Stomach (tissue), 9 donors: ENCODE measurements around the gene SCGB1D2. TPM values are rescaled to one million over a fixed set of nuclear protein-coding genes. Genes with fewer than 3 reads are reported as not detected.
A peak's percentile ranks its signal among the peaks of the same experiment; 100 is the strongest.

Source experiments
- DNase-seq, 2 donors: peaks; one replicate each; pipeline versions ENCODE4 v3.0.0 to v3.0.0-alpha.2; 2013 to 2019
- H3K27ac ChIP-seq, 5 donors: fragments of 200-600 bp in 4 of 5; sonication (generic) in 4 of 5; one replicate each; pipeline ENCODE4 v1.5.1; 2013 to 2019; ENCODE audit warnings: mild to moderate bottlenecking in 1 of 5, moderate library complexity in 1 of 5
- H3K27me3 ChIP-seq, 3 donors: fragments of 200-600 bp; sonication (generic); one replicate each; pipeline ENCODE4 v1.5.1; 2017 to 2019; ENCODE audit warnings: mixed run types in 1 of 3
- H3K36me3 ChIP-seq, 4 donors: fragments of 200-600 bp; sonication (generic); 1 replicate in 3 of 4; 2 replicates in 1 of 4; pipeline ENCODE4 v1.5.1; 2016 to 2019
- H3K4me1 ChIP-seq, 4 donors: fragments of 200-600 bp; sonication (generic); one replicate each; pipeline ENCODE4 v1.5.1; 2016 to 2019
- H3K4me3 ChIP-seq, 4 donors: fragments of 200-600 bp; sonication (generic) in 3 of 4; one replicate each; pipeline ENCODE4 v1.5.1; 2016 to 2019; ENCODE audit warnings: mild to moderate bottlenecking in 1 of 4
- H3K9me3 ChIP-seq, 4 donors: fragments of 200-600 bp; sonication (generic); one replicate each; pipeline ENCODE4 v1.5.1; 2016 to 2019
- EP300 ChIP-seq: sonication (generic); formaldehyde crosslinking; IDR thresholded peaks from one replicate; pipeline ENCODE4 v1.6.1; 2017; ENCODE audit warnings: antibody characterized with exemption
- POLR2A ChIP-seq, 4 donors: fragments of 450-650 bp; IDR thresholded peaks; one replicate each; pipeline ENCODE4 v1.6.1; 2016; ENCODE audit warnings: antibody characterized with exemption in 4 of 4, control low read depth in 2 of 4, mild to moderate bottlenecking in 1 of 4, moderate library complexity in 1 of 4
- POLR2AphosphoS5 ChIP-seq, 3 donors: sonication (generic); formaldehyde crosslinking; IDR thresholded peaks; one replicate each; pipeline ENCODE4 v1.6.1; 2016; ENCODE audit warnings: antibody characterized with exemption in 3 of 3
- WGBS, 5 donors: extraction: QIAGEN DNeasy Blood & Tissue Kit in 3 of 5; methylation state at CpG; one replicate each; pipeline versions ENCODE4 v1.1.5 to v1.1.7; 2013 to 2018; 5-methylcytosine and 5-hydroxymethylcytosine counted together
- intact Hi-C: fragments of 100-400 bp; cut with DNase I; formaldehyde crosslinking; loops from one replicate; pipeline ENCODE4 v1.15.1; 2023; ENCODE audit warnings: low total_unique reads
- polyA plus RNA-seq, 3 donors: library from polyadenylated mRNA; stranded (reverse); fragments of 200-250 nt; gene quantifications; one replicate each; pipeline ENCODE4 v1.2.3, GENCODE V29; 2013
- total RNA-seq, 5 donors: library from RNA; depleted of rRNA; stranded (reverse); fragments of >200 nt; gene quantifications; one replicate each; pipeline versions ENCODE4 v1.1.0 to v1.2.3, GENCODE V29; 2014 to 2016
- TF ChIP-seq, protein P1 (sequence below), 7 experiments: fragments of 450-650 bp in 4 of 7; fragments of 200-600 bp in 3 of 7; sonication (generic) in 3 of 7; IDR thresholded peaks; one replicate each; pipeline ENCODE4 v1.5.1; 2016 to 2019; ENCODE audit warnings: antibody characterized with exemption in 7 of 7, control low read depth in 2 of 7, mild to moderate bottlenecking in 1 of 7
- donor health status: healthy with polysubstance abuse.
- donor health status: Bipolar disorder and iron deficiency.
- donor health status: healthy.

SCGB1D2 gene
- total and polyA plus RNA-seq, 8 donors: not detected

DNA sequence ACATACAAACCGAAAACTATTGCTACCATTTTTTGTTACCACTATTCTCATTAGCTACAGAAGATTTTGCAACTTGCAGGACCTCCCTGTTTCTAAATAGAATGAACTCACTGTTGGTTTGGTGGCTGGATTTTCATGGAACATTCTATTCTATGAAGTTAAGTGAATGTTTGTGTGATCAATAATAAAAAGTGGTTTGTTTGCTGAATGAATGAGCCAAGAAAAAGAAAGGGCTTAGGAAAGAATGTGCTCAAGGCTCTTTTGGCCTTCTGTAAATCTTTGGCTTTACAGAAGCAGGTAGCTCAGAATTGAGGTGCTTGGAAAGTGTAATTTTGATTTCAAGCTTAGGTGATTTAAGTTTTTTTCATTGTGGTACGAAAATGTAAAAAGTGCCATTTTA lies 5.9 kb upstream of the SCGB1D2 start:
- Histone ChIP-seq H3K4me1 (no peaks in the 10 kb centered on the region), H3K4me3 (no peak overlapping the region), H3K9me3 (no peaks in the 10 kb centered on the region), H3K36me3 (no peaks in the 10 kb centered on the region), H3K27ac (no peak overlapping the region), H3K27me3 (peaks cover 0 to 28% (median under 1%) of the 10 kb centered on the region in 3 donors)
- WGBS, 5 donors: 58 to 82% (median 72%) methylated on average over 2 of the region's 2 CpGs
- no peak for DNase-seq
- intact Hi-C loops: no loop called here
- TF ChIP-seq POLR2A (IDR thresholded peaks at IDR 0.05) (no peak), POLR2AphosphoS5 (IDR thresholded peaks at IDR 0.05) (no peak), EP300 (no peak)

DNA sequence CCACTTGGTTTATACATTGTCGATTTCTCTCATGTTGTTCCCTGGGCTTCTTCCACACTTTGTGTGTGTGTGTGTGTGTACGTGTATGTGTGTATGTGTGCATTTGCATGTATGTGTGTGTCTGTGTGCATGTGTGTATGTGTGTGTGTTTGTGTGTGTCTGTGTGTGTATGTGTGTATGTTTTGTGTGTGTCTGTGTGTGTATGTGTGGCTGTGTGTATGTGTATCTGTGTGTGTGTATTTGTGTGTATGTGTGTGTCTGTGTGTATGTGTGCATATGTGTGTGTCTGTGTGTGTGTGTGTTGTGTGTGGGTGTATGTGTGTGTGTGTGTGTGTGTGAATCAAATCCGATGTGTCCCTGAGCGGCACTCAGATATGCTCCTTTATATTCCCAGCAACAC lies 4.5 kb upstream of the SCGB1D2 start:
- no peaks in the 10 kb centered on the region for H3K9me3 ChIP-seq
- 45 to 73% (median 66%) methylated on average over 2 to 4 of the region's 4 CpGs for WGBS, 5 donors
- H3K4me3 ChIP-seq: no peak overlapping the region
- peaks cover 0 to 36% (median 6%) of the 10 kb centered on the region in 3 donors for H3K27me3 ChIP-seq
- DNase-seq: no peak
- no peaks in the 10 kb centered on the region for H3K4me1 ChIP-seq
- TF ChIP-seq, protein P1, sequence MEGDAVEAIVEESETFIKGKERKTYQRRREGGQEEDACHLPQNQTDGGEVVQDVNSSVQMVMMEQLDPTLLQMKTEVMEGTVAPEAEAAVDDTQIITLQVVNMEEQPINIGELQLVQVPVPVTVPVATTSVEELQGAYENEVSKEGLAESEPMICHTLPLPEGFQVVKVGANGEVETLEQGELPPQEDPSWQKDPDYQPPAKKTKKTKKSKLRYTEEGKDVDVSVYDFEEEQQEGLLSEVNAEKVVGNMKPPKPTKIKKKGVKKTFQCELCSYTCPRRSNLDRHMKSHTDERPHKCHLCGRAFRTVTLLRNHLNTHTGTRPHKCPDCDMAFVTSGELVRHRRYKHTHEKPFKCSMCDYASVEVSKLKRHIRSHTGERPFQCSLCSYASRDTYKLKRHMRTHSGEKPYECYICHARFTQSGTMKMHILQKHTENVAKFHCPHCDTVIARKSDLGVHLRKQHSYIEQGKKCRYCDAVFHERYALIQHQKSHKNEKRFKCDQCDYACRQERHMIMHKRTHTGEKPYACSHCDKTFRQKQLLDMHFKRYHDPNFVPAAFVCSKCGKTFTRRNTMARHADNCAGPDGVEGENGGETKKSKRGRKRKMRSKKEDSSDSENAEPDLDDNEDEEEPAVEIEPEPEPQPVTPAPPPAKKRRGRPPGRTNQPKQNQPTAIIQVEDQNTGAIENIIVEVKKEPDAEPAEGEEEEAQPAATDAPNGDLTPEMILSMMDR (IDR thresholded peaks at IDR 0.05): no peak
- TF ChIP-seq POLR2AphosphoS5 (IDR thresholded peaks at IDR 0.05) (no peak), EP300 (no peak)
- intact Hi-C loops: no loop called here
- no peak overlapping the region for H3K27ac ChIP-seq
- no peaks in the 10 kb centered on the region for H3K36me3 ChIP-seq

DNA sequence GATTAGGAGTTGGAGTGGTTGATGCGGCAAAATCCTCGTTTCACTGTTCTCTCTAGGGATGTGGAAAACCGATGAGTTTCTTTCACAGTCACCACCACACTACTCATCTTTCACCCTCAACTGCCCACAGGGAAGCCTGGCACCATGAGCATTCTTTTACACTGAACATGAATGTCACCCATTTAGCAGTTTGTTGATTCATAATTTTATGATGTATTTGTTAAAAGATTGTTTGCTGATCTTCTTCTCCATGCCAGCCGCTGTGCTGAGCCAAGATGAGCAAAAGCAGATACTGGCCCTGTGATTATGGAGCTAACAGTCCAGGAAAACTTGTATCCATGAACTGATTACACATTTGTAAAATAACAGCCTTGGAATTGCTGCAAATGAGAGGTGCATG lies 3.9 kb upstream of the SCGB1D2 start:
- Histone ChIP-seq H3K27ac (no peak overlapping the region), H3K36me3 (no peaks in the 10 kb centered on the region), H3K4me3 (no peak overlapping the region), H3K27me3 (peaks cover 0 to 35% (median 6%) of the 10 kb centered on the region in 3 donors), H3K4me1 (no peaks in the 10 kb centered on the region), H3K9me3 (no peaks in the 10 kb centered on the region)
- 79 to 87% (median 85%) methylated on average over 4 of the region's 4 CpGs for WGBS, 5 donors
- DNase-seq: no peak
- no peak for TF ChIP-seq POLR2A (IDR thresholded peaks at IDR 0.05)
- no peak for TF ChIP-seq POLR2AphosphoS5 (IDR thresholded peaks at IDR 0.05)
- TF ChIP-seq, protein P1 (IDR thresholded peaks at IDR 0.05): no peak
- no peak for TF ChIP-seq EP300
- intact Hi-C loops: no loop called here

DNA sequence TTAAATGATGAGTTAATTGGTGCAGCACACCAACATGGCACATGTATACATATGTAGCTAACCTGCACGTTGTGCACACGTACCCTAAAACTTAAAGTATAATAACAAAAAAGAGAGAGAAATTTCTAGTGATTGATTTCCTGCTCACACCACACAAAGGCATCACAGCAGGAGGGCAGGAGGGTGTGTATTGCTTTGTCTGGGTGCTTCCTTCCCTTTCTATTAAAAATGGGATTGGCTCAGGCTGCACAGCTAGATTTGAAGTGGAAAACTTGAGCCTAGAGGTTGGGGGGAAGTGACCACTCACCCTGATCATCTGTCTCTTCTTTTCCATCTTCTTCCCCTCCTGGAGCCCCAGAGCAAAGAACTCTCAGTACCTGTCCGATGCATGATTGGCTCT lies 944 bp upstream of the SCGB1D2 start:
- no peaks in the 10 kb centered on the region for H3K36me3 ChIP-seq
- DNase-seq: no peak
- no peaks in the 10 kb centered on the region for H3K9me3 ChIP-seq
- H3K4me1 ChIP-seq: no peaks in the 10 kb centered on the region
- 76 to 97% (median 88%) methylated on average over 3 of the region's 3 CpGs for WGBS, 5 donors
- TF ChIP-seq POLR2A (IDR thresholded peaks at IDR 0.05) (no peak), EP300 (no peak), POLR2AphosphoS5 (IDR thresholded peaks at IDR 0.05) (no peak)
- TF ChIP-seq, protein P1 (IDR thresholded peaks at IDR 0.05): no peak
- H3K27me3 ChIP-seq: peaks cover 0 to 45% (median 11%) of the 10 kb centered on the region in 3 donors
- intact Hi-C loops: no loop called here
- no peak overlapping the region for H3K27ac ChIP-seq
- H3K4me3 ChIP-seq: no peak overlapping the region

DNA sequence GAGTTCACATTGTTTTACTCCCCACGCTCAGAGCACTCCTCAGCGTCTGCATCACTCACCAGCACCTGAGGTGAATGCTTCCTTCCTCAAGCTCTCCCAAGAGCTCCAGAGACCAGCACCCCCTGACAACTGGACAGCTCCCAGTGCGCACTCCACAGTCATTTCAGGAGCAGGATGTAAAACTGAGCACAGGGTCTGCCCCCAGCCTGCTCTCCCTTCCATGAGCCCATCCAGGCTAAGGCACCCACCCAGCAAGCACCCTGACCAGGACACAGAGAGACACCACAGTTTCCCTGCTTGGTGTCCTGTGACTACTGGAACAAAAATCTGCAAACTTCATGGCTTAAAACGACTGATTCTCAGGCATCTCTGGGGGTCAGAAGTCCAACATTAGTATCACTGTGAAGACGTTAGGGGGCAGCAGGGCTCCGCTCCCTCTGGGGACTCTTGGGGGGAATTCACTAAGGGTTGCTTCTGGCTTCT lies 3.3 kb downstream of the SCGB1D2 start:
- Histone ChIP-seq H3K9me3 (peaks cover 0 to 7% (median 3%) of the 10 kb centered on the region in 4 donors), H3K36me3 (no peaks in the 10 kb centered on the region), H3K27me3 (peaks cover 0 to 37% (median 11%) of the 10 kb centered on the region in 3 donors), H3K4me3 (no peak overlapping the region), H3K4me1 (no peaks in the 10 kb centered on the region), H3K27ac (no peak overlapping the region)
- intact Hi-C loops: no loop called here
- TF ChIP-seq POLR2AphosphoS5 (IDR thresholded peaks at IDR 0.05): no peak
- TF ChIP-seq, protein P1 (IDR thresholded peaks at IDR 0.05): no peak
- TF ChIP-seq EP300: no peak
- TF ChIP-seq POLR2A (IDR thresholded peaks at IDR 0.05): no peak
- 8 to 15% (median 12%) methylated on average over 6 of the region's 6 CpGs for WGBS, 5 donors
- DNase-seq: peak; percentile 28 to 73
